ENCODE data around the gene TCP10L.

DNA sequence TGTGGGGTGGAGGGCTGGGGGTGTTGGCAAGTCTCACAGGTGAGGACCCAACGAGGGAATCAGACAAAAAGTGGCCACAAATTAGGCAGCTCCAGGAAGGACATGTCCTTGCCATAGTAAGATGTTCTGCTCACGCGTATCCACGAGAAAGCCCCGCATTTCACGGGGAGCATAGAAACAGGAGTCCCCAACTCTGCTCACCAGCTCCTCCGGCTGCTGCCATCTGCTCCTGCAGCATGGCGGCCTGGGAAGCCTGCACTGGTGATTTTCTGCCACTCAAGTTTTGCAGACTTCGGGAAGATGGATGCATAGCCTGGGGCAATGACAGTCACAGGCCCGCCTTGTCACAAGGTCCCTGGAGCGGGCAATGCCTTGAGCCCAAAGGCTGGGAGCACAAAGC lies 9.3 kb downstream of the TCP10L start:
- TF ChIP-seq POLR2AphosphoS5 (IDR thresholded peaks at IDR 0.05) (no peak), POLR2A (IDR thresholded peaks at IDR 0.05) (no peak)
- TF ChIP-seq, protein P1, sequence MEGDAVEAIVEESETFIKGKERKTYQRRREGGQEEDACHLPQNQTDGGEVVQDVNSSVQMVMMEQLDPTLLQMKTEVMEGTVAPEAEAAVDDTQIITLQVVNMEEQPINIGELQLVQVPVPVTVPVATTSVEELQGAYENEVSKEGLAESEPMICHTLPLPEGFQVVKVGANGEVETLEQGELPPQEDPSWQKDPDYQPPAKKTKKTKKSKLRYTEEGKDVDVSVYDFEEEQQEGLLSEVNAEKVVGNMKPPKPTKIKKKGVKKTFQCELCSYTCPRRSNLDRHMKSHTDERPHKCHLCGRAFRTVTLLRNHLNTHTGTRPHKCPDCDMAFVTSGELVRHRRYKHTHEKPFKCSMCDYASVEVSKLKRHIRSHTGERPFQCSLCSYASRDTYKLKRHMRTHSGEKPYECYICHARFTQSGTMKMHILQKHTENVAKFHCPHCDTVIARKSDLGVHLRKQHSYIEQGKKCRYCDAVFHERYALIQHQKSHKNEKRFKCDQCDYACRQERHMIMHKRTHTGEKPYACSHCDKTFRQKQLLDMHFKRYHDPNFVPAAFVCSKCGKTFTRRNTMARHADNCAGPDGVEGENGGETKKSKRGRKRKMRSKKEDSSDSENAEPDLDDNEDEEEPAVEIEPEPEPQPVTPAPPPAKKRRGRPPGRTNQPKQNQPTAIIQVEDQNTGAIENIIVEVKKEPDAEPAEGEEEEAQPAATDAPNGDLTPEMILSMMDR (IDR thresholded peaks at IDR 0.05), result no peak
